SK-N-SH treated with all-trans-retinoic acid at 6 μM for 48 hours (cell line): ENCODE data around the gene ACAD9.

ENCODE experiments used
- ATAC-seq: fragments of 200-7000 bp; cut with Tn5 transposase; 3 replicates; pipeline ENCODE4 v1.9.1; 2020; ENCODE audit warnings: mild to moderate bottlenecking, moderate library complexity
- ARNTL ChIP-seq: fragments of 450-650 bp; formaldehyde crosslinking; IDR thresholded peaks from 2 replicates; pipeline ENCODE4 v1.5.0; 2020; ENCODE audit warnings: low read depth, mild to moderate bottlenecking, moderate library complexity, borderline replicate concordance
- BACH2 ChIP-seq: fragments of 250-450 bp; sonication (Bioruptor Pico); IDR thresholded peaks from 2 replicates; pipeline ENCODE4 v1.9.0; 2021; ENCODE audit warnings: mild to moderate bottlenecking, borderline replicate concordance
- ESRRG ChIP-seq: fragments of 250-450 bp; sonication (Bioruptor Pico); IDR thresholded peaks from 2 replicates; pipeline ENCODE4 v1.6.1; 2021; ENCODE audit warnings: mild to moderate bottlenecking
- GLIS3 ChIP-seq: fragments of 250-450 bp; sonication (Bioruptor Pico); IDR thresholded peaks from 2 replicates; pipeline ENCODE4 v1.5.0; 2020; ENCODE audit warnings: mild to moderate bottlenecking, moderate library complexity
- ISL1 ChIP-seq: fragments of 250-450 bp; sonication (Bioruptor Pico); IDR thresholded peaks from 2 replicates; pipeline ENCODE4 v2.1.2; 2022; ENCODE audit warnings: mild to moderate bottlenecking, moderate library complexity
- OSR1 ChIP-seq: fragments of 250-450 bp; sonication (Bioruptor Pico); IDR thresholded peaks from 2 replicates; pipeline ENCODE4 v1.8.0; 2022; ENCODE audit warnings: moderate library complexity, mild to moderate bottlenecking, inconsistent platforms
- PPARA ChIP-seq: fragments of 250-450 bp; sonication (Bioruptor Pico); IDR thresholded peaks from 2 replicates; pipeline ENCODE4 v1.5.0; 2020; ENCODE audit warnings: mild to moderate bottlenecking, borderline replicate concordance
- RARB ChIP-seq: fragments of 250-450 bp; sonication (Bioruptor Pico); IDR thresholded peaks from 2 replicates; pipeline ENCODE4 v1.8.0; 2021; ENCODE audit warnings: mild to moderate bottlenecking, moderate library complexity
- SNAI2 ChIP-seq: fragments of 250-450 bp; sonication (Bioruptor Pico); IDR thresholded peaks from 2 replicates; pipeline ENCODE4 v1.5.0; 2020; ENCODE audit warnings: mild to moderate bottlenecking, moderate library complexity
- TOX ChIP-seq: fragments of 250-450 bp; sonication (Bioruptor Pico); IDR thresholded peaks from 2 replicates; pipeline ENCODE4 v1.8.0; 2021; ENCODE audit warnings: mild to moderate bottlenecking, moderate library complexity, borderline replicate concordance
- TSHZ2 ChIP-seq: fragments of 250-450 bp; sonication (Bioruptor Pico); IDR thresholded peaks from 2 replicates; pipeline ENCODE4 v1.5.0; 2020; ENCODE audit warnings: mild to moderate bottlenecking, moderate library complexity
- ZC3H10 ChIP-seq: fragments of 250-450 bp; sonication (Bioruptor Pico); IDR thresholded peaks from 2 replicates; pipeline ENCODE4 v1.5.1; 2021; ENCODE audit warnings: mild to moderate bottlenecking, moderate library complexity
- ZFP3 ChIP-seq: fragments of 250-450 bp; sonication (Bioruptor Pico); IDR thresholded peaks from 2 replicates; pipeline ENCODE4 v1.5.0; 2020; ENCODE audit warnings: mild to moderate bottlenecking, moderate library complexity
- ZFP30 ChIP-seq: fragments of 450-650 bp; formaldehyde crosslinking; IDR thresholded peaks from 2 replicates; pipeline ENCODE4 v1.5.0; 2022; ENCODE audit warnings: mild to moderate bottlenecking, moderate library complexity
- ZNF565 ChIP-seq: fragments of 450-650 bp; formaldehyde crosslinking; conservative IDR thresholded peaks from 2 replicates; pipeline ENCODE4 v1.5.0; 2020; ENCODE audit warnings: low read depth, mild to moderate bottlenecking, moderate library complexity
- ZNF70 ChIP-seq: fragments of 450-650 bp; formaldehyde crosslinking; IDR thresholded peaks from 2 replicates; pipeline ENCODE4 v1.5.0; 2020; ENCODE audit warnings: mild to moderate bottlenecking, moderate library complexity
- ZNF8 ChIP-seq: fragments of 450-650 bp; formaldehyde crosslinking; IDR thresholded peaks from 2 replicates; pipeline ENCODE4 v1.5.0; 2020; ENCODE audit warnings: mild to moderate bottlenecking, moderate library complexity
- TF ChIP-seq, protein P1 (sequence below): fragments of 250-450 bp; sonication (Bioruptor Pico); IDR thresholded peaks from 2 replicates; pipeline ENCODE4 v1.8.0; 2020; ENCODE audit warnings: mild to moderate bottlenecking, moderate library complexity, borderline replicate concordance
- TF ChIP-seq, protein P2 (sequence below): fragments of 250-450 bp; sonication (Bioruptor Pico); IDR thresholded peaks from 2 replicates; pipeline ENCODE4 v1.5.1; 2021; ENCODE audit warnings: mild to moderate bottlenecking, moderate library complexity
- TF ChIP-seq, protein P3 (sequence below): fragments of 250-450 bp; sonication (Bioruptor Pico); IDR thresholded peaks from 2 replicates; pipeline ENCODE4 v1.5.1; 2020; ENCODE audit warnings: low read depth, mild to moderate bottlenecking, moderate library complexity
- TF ChIP-seq, protein P4 (sequence below): fragments of 250-450 bp; sonication (Bioruptor Pico); IDR thresholded peaks from 2 replicates; pipeline ENCODE4 v1.8.0; 2021; ENCODE audit warnings: low read depth, mild to moderate bottlenecking, moderate library complexity, borderline replicate concordance

The ACAD9 gene

GRCh38 chr3:128873244-128874022 is 6.0 kb upstream of the ACAD9 start:
- ATAC-seq = no peak
- no peak for TF ChIP-seq ZNF8 (CRISPR knock-in tag)
- TF ChIP-seq ESRRG (CRISPR knock-in tag) = no peak
- TF ChIP-seq TOX = no peak
- TF ChIP-seq ISL1 = no peak
- no peak for TF ChIP-seq ZC3H10
- TF ChIP-seq ZFP30 (CRISPR knock-in tag) = no peak
- TF ChIP-seq RARB (CRISPR knock-in tag) = no peak
- TF ChIP-seq, protein P1, sequence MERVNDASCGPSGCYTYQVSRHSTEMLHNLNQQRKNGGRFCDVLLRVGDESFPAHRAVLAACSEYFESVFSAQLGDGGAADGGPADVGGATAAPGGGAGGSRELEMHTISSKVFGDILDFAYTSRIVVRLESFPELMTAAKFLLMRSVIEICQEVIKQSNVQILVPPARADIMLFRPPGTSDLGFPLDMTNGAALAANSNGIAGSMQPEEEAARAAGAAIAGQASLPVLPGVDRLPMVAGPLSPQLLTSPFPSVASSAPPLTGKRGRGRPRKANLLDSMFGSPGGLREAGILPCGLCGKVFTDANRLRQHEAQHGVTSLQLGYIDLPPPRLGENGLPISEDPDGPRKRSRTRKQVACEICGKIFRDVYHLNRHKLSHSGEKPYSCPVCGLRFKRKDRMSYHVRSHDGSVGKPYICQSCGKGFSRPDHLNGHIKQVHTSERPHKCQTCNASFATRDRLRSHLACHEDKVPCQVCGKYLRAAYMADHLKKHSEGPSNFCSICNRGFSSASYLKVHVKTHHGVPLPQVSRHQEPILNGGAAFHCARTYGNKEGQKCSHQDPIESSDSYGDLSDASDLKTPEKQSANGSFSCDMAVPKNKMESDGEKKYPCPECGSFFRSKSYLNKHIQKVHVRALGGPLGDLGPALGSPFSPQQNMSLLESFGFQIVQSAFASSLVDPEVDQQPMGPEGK (CRISPR knock-in tag) = no peak
- TF ChIP-seq, protein P2, sequence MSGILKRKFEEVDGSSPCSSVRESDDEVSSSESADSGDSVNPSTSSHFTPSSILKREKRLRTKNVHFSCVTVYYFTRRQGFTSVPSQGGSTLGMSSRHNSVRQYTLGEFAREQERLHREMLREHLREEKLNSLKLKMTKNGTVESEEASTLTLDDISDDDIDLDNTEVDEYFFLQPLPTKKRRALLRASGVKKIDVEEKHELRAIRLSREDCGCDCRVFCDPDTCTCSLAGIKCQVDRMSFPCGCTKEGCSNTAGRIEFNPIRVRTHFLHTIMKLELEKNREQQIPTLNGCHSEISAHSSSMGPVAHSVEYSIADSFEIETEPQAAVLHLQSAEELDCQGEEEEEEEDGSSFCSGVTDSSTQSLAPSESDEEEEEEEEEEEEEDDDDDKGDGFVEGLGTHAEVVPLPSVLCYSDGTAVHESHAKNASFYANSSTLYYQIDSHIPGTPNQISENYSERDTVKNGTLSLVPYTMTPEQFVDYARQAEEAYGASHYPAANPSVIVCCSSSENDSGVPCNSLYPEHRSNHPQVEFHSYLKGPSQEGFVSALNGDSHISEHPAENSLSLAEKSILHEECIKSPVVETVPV (CRISPR knock-in tag) = no peak
- TF ChIP-seq ZFP3 (CRISPR knock-in tag) = no peak
- TF ChIP-seq PPARA (CRISPR knock-in tag) = no peak
- no peak for TF ChIP-seq OSR1 (CRISPR knock-in tag)
- no peak for TF ChIP-seq BACH2 (CRISPR knock-in tag)
- TF ChIP-seq ARNTL (CRISPR knock-in tag) = no peak
- TF ChIP-seq SNAI2 (CRISPR knock-in tag) = no peak
- TF ChIP-seq TSHZ2 (CRISPR knock-in tag) = no peak
- TF ChIP-seq, protein P3, sequence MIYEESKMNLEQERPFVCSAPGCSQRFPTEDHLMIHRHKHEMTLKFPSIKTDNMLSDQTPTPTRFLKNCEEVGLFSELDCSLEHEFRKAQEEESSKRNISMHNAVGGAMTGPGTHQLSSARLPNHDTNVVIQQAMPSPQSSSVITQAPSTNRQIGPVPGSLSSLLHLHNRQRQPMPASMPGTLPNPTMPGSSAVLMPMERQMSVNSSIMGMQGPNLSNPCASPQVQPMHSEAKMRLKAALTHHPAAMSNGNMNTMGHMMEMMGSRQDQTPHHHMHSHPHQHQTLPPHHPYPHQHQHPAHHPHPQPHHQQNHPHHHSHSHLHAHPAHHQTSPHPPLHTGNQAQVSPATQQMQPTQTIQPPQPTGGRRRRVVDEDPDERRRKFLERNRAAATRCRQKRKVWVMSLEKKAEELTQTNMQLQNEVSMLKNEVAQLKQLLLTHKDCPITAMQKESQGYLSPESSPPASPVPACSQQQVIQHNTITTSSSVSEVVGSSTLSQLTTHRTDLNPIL (CRISPR knock-in tag) = no peak
- no peak for TF ChIP-seq GLIS3 (CRISPR knock-in tag)
- TF ChIP-seq, protein P4, sequence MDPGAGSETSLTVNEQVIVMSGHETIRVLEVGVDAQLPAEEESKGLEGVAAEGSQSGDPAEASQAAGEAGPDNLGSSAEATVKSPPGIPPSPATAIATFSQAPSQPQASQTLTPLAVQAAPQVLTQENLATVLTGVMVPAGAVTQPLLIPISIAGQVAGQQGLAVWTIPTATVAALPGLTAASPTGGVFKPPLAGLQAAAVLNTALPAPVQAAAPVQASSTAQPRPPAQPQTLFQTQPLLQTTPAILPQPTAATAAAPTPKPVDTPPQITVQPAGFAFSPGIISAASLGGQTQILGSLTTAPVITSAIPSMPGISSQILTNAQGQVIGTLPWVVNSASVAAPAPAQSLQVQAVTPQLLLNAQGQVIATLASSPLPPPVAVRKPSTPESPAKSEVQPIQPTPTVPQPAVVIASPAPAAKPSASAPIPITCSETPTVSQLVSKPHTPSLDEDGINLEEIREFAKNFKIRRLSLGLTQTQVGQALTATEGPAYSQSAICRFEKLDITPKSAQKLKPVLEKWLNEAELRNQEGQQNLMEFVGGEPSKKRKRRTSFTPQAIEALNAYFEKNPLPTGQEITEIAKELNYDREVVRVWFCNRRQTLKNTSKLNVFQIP (CRISPR knock-in tag) = no peak
- TF ChIP-seq, all 23 proteins: peak for 0

DNA sequence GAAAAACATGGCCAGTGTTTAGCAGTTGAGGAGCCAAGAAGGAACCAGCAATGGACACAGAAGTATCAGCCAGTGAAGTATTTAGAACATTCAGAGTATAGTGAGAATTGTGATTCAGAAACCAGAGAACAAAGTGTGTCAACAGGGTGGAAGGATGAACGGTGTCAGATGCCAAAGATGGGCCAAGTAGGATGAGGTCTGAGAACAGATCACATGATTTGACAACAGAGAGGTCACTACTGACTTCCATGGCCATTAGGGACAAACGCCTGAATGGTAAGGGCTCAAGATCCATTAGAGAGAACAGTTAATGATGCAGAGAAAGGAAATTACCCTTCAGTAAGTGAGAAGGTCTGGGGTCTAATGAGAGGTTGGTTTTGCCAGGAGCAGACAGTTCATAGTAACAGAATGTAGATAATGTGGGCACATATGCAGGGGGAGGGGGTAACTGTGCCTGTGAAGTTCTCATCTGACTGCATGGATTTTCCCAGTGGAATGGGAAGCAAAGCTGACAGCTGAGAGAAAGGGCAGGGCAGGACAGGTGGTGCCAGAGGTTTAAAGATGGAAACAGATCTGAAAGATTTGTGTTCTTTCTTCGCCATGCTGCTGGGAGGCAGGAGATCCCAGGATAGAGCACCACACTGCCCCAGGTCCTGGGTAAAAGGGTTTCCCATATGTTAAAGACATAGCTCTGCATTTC is 4.8 kb upstream of the ACAD9 start:
- TF ChIP-seq RARB (CRISPR knock-in tag) (no peak), ARNTL (CRISPR knock-in tag) (no peak), OSR1 (CRISPR knock-in tag) (no peak), ZFP3 (CRISPR knock-in tag) (no peak), ZNF8 (CRISPR knock-in tag) (no peak), ZC3H10 (no peak), ZNF70 (CRISPR knock-in tag) (no peak), ZNF565 (CRISPR knock-in tag) (no peak), BACH2 (CRISPR knock-in tag) (no peak)
- TF ChIP-seq, protein P2 (CRISPR knock-in tag) = no peak
- TF ChIP-seq, protein P3 (CRISPR knock-in tag) = no peak
- no peak for ATAC-seq
